NK-92 (cell line): ENCODE results near the gene CENPE.

Experiments used
- DNase-seq: peaks from one replicate; lab custom pipeline; 2025; ENCODE audit not compliant: unreplicated experiment; lab: John Stamatoyannopoulos, UW

The CENPE gene

DNA sequence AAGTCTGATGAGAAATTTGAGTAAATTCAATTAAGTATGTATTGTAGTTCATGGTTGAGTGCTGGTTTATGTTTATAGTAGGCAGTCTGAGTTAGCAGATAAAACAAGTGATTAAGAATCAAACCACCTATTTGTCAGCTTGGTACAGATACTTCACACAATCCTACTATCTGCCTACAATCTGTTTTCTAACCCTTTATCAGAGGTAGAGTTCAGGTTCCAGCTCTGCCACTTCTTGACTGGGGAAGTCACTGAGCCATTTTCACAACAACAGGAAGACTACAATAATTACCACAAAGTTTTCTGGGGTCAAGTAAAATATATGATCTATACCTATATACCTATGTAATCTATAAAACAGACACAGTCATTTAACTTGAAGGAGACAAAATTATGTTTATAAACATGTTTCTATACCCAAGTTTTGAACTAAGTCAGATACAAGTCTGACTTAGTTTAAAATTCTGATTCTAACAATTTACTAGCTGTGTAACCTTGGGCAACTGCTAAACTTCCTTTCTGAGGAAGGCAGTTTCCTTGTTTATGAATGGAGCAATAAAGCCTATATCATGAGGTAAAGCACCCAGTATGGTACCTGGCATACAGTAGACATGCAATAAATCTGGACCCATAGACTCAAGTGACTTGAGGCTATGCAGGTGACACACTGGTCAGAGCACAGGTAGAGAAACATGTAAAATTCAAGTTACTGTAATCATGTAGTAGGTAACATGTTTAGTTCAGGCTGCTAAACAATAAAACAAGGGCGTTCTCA lies 61.3 kb downstream of the CENPE start:
- no peak for DNase-seq

DNA sequence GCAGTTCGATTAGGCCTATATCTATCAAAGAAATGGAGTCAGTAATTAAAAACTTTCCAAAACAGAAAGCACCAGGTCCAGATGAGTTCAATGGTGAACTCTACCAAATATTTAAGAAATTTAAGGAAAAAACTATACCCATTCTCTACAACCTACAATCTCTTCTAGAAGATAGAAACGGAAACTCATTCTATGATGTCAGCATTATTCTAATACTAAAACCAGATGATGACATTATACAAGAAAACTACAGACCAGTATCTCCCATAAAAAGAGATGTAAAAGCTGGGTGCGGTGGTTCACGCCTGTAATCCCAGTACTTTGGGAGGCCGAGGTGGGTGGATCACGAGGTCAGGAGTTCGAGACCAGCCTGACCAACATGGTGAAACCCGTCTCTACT lies 69.0 kb downstream of the CENPE start:
- DNase-seq, result no peak

- DNase-seq, result no peak
Measured at GRCh38 chr4:103126126-103126525, 72.0 kb downstream of the CENPE start.

DNA sequence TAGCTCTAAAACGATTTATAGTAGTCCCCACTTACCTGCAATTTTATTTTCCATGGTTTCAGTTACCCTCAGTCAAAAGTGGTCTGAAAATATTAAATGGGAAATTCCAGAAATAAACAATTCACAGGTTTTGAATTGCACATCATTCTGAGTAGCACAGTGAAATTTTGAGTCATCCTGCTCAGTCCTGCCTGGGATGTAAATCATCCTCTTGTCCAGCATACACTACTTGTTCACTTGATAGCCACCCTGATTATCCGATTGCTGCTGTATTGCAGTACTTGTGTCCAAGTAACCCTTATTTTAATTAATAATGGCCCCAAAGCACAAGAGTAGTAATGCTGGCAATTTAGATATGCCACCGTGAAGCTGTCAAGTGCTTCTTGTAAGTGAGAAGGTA lies 75.0 kb downstream of the CENPE start:
- DNase-seq, result no peak

GRCh38 chr4:103118166-103118565 lies 80.0 kb downstream of the CENPE start:
- DNase-seq, result no peak

GRCh38 chr4:103111598-103111997 lies 86.5 kb downstream of the CENPE start:
- DNase-seq, result no peak

GRCh38 chr4:103108542-103108941 lies 89.6 kb downstream of the CENPE start:
- DNase-seq, result no peak

GRCh38 chr4:103105558-103106356 lies 92.4 kb downstream of the CENPE start:
- no peak for DNase-seq

DNA sequence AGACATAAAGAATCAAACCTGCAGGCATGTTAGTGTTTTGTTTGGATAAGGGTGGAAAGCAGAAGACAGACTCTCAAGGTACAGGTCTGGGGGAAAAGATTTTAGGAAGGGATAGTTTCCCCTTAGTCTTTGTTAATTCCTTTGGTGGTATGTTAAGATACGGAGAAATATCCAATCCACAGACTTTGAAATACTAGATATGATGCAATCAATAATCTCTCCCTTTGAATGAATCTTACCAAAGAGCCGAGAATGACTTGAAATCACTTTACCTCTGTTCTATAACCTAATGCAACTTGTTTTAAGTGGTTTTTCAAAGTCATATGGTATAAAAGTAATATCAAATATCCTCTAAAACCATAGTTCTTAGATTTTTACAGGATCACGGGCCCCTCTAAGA lies 93.3 kb downstream of the CENPE start:
- no peak for DNase-seq

DNA sequence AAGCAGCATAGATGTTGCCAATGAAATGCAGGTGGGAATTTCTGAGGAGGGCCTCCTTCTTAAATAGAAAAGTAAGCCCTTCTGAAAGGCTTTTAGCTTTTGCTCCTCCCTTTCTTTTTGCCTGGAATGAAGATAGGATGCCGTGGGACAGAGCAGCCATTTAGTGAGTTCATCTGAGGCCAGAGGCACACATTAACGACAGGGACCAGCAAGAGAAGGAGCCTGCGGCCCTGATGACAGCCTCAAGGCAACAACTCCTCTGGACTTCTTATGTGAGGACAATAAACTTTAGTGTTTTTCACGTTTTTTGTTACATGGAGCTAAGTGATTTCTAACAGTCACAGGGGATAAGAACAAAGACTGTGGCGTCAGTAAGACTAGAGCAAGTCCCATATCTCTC lies 97.5 kb downstream of the CENPE start:
- DNase-seq, result no peak

GRCh38 chr4:103099691-103100392 lies 98.3 kb downstream of the CENPE start, which contains the start of gene BDH2:
Gene BDH2, minus strand, starts transcription at chr4:103099834. Its CDS starts 3,580 bp downstream, at chr4:103096254.
- no peak for DNase-seq

GRCh38 chr4:103098756-103099440 lies 99.2 kb downstream of the CENPE start:
- DNase-seq, result no peak

GRCh38 chr4:103098341-103098740 lies 99.8 kb downstream of the CENPE start:
- DNase-seq, result no peak

- DNase-seq, result no peak
Measured at GRCh38 chr4:103097112-103097511, 101.0 kb downstream of the CENPE start.

DNA sequence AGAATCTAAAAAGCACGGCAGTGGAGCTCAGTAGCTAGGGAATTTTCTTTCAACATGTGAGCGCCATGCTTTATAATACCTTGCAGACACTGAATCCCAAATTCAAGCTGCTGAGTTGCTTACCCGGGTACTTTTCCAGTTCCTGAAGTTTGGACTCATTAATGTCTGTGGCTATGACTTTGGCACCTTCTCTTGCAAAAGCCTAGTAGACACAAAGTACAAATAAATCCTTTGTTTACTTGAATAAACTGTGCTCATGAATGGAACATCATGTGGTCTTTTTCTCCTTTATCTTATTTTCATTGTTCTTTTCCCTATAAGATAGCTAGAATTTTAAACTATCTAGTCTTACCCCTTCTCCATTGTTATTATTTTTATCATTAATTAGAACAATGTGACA lies 103.1 kb downstream of the CENPE start:
- no peak for DNase-seq

DNA sequence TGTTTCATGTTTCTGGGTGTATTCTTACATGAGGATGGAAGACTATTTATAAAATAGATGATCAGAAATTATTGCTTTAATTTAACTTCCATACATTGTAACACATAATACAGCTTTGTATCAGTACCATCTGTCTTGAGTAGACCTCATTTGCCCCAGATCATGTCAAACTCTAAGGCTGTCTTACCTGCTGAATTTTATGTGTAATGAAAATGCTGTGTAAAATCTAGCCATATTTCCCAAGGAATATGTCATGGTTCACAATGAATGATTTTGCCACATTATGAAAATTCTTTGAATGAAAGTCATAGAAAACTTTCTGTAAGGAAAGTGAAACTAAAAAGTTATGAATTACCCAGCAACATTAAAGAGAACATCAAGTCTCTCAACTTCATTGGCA lies 105.9 kb downstream of the CENPE start:
- no peak for DNase-seq

DNA sequence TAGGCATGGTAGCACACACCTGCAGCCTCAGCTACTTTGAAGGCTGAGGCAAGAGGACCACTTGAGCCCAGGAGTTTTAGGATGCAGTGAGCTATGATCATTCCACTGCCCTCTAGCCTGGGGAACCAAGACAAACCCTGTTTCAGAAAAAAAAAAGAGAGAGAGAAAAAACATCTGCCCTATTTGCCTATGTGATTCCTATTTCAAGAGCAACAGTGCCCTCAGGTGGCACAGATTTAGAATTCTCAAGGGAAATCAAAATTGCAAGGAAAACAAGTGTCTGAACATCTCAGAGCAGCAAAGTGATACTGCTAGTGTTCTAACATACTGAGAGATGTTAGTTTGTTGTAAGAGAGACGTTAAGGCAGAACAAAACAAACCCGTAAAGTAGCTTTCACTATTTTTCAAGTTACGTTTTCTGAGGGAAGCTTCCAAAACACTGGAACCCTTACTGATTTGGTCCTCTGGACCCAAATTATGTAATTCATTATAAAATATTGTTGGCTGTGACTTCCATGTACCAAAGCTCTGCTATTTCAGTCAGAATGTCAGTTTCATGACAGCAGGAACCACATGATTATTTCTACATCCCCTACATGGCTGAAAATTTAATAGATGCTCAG lies 106.4 kb downstream of the CENPE start:
- DNase-seq, result no peak

GRCh38 chr4:103089481-103089880 lies 108.7 kb downstream of the CENPE start:
- no peak for DNase-seq

DNA sequence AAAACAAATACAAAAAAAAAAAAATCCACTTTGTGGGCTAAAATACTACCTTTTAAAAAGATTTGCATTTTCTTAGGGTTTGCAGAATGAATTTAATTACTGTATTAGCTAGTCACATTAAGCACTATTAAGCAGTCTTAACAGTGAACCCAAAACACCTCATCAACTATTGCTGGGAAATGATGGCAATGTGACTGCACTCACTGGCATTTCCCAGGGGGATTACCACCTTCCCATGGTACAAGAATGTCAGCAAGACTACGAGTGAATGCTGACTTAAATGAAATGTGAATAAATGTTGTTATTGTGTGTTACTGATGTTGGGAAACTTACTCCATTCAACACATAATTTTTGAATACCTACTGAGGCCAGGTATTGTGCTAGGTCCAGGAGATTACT lies 111.6 kb downstream of the CENPE start:
- DNase-seq, result no peak

- DNase-seq, result no peak
Measured at GRCh38 chr4:103085555-103086196, 112.5 kb downstream of the CENPE start.
